Brain microvascular endothelial cell (primary cell): ENCODE measurements around the gene ZCCHC10.

ENCODE experiments used
- DNase-seq: peaks from one replicate; pipeline ENCODE4 v3.0.0-alpha.2; 2020
- H3K27ac ChIP-seq: fragments of 250-450 bp; sonication (Bioruptor Pico); 2 replicates; pipeline ENCODE4 v1.5.1; 2020; ENCODE audit warnings: mild to moderate bottlenecking, moderate library complexity
- H3K27me3 ChIP-seq: fragments of 250-450 bp; sonication (Bioruptor Pico); replicated peaks from 2 replicates; pipeline ENCODE4 v1.5.1; 2020; ENCODE audit warnings: mild to moderate bottlenecking
- H3K36me3 ChIP-seq: fragments of 250-450 bp; sonication (Bioruptor Pico); replicated peaks from 2 replicates; pipeline ENCODE4 v1.5.1; 2020; ENCODE audit warnings: mild to moderate bottlenecking
- H3K4me3 ChIP-seq: 2 replicates; pipeline ENCODE4 v1.5.1; 2011; ENCODE audit warnings: low read depth, mild to moderate bottlenecking, control low read depth, low read length, moderate library complexity
- in situ Hi-C: cut with HindIII; loops from 2 replicates; pipeline ENCODE4 v1.10.0; 2017; ENCODE audit warnings: low sequenced_read_pairs, low pct_ligation_motif_present
- TF ChIP-seq, protein P1 (sequence below): IDR thresholded peaks from 2 replicates; pipeline ENCODE4 v1.5.1; 2011; ENCODE audit warnings: low read depth, mild to moderate bottlenecking, moderate library complexity, low read length, control low read depth, inconsistent platforms; ENCODE audit errors: missing control alignments

ZCCHC10 gene

GRCh38 chr5:133025804-133026663 lies at the start of gene ZCCHC10:
Gene ZCCHC10 (minus strand): TSS chr5:133026549. CDS start chr5:133026537, 12 bp downstream.
- DNase-seq: peak; percentile 88
- Histone ChIP-seq H3K36me3 (no peaks in the 10 kb centered on the region), H3K27me3 (no peaks in the 10 kb centered on the region), H3K27ac (peak within 1 kb of the TSS; percentile 90), H3K4me3 (peak within 1 kb of the TSS; percentile 95)
- in situ Hi-C loops: no loop called here
- TF ChIP-seq, protein P1, sequence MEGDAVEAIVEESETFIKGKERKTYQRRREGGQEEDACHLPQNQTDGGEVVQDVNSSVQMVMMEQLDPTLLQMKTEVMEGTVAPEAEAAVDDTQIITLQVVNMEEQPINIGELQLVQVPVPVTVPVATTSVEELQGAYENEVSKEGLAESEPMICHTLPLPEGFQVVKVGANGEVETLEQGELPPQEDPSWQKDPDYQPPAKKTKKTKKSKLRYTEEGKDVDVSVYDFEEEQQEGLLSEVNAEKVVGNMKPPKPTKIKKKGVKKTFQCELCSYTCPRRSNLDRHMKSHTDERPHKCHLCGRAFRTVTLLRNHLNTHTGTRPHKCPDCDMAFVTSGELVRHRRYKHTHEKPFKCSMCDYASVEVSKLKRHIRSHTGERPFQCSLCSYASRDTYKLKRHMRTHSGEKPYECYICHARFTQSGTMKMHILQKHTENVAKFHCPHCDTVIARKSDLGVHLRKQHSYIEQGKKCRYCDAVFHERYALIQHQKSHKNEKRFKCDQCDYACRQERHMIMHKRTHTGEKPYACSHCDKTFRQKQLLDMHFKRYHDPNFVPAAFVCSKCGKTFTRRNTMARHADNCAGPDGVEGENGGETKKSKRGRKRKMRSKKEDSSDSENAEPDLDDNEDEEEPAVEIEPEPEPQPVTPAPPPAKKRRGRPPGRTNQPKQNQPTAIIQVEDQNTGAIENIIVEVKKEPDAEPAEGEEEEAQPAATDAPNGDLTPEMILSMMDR: no peak

DNA sequence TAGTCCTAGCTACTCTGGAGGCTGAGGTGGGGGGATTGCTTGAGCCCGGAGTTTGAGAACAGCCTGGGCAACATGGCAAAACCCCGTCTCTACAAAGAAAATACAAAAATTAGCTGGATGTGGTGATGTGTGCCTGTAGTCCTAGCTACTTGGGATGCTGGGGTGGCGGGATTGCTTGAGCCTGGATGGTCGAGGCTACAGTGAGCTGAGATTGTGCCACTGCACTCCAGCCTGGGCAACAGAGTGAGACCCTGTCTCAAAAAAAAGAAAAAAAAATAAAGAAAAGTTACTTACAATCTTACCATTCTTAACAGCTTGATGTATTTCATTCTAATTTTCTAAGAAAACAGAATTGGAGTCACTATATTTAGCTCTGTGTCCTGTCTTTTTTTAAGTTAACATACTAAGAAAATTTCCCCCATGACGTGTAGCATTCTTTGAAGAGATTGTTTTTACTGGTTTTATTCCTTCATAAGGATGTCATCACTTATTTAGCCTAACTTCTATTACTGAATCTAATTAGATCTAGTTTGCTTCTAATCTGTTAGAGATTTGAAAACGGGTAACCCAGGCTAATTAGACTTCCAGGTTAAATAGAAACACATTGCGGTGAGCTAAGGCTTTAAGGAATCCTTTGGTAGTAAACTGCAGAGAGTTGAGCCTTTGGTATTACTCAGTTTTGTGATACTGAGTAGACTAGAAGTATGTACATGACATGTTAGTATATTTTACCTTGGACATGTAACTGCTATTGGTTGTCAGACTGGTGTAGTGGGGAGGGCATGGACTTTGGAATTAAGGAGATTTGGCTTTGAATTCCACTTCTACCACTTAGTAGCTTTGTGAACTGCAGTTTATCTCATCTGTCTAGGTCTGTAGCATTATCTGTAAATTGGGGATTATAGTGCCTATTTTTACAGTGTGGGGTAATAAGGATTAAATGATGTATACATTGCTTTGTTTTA lies 49.5 kb upstream of the ZCCHC10 start:
- no peak overlapping the region for H3K4me3 ChIP-seq
- no peak for DNase-seq
- no peaks in the 10 kb centered on the region for H3K27me3 ChIP-seq
- TF ChIP-seq, protein P1: no peak
- in situ Hi-C loops: no loop called here
- peak overlapping the region; percentile 23 for H3K27ac ChIP-seq
- peaks cover 29% of the 10 kb centered on the region for H3K36me3 ChIP-seq

DNA sequence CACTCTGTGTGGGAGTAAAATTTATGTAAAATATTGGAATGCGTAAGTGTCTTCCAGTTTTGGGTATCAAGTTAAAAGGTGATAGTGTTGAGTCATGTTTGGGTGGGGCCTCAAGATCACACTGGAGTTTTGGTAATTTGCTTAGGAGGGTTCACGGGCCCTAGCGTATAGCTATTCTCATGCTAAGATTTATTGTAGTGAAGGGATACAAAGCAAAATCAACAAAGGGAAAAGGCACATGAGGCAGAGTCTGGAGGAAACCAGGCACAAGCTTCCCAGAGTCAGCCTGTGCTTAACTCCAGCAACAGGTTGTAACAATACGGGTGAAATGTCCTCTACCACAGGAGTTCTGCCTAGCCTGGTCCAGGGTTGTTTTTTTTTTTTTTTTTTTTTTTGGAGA lies 45.7 kb upstream of the ZCCHC10 start:
- peaks cover 47% of the 10 kb centered on the region for H3K36me3 ChIP-seq

GRCh38 chr5:133066045-133066444 lies 39.7 kb upstream of the ZCCHC10 start:
- Histone ChIP-seq H3K36me3 (peaks cover 26% of the 10 kb centered on the region), H3K27me3 (no peaks in the 10 kb centered on the region), H3K4me3 (no peak overlapping the region), H3K27ac (no peak overlapping the region)
- TF ChIP-seq, protein P1: no peak
- DNase-seq: no peak
- in situ Hi-C loops: no loop called here

More for the DNA sequence above, 45.7 kb upstream of the ZCCHC10 start:
- no peak overlapping the region for H3K27ac ChIP-seq
- no peaks in the 10 kb centered on the region for H3K27me3 ChIP-seq
- no peak for DNase-seq
- H3K4me3 ChIP-seq: no peak overlapping the region
- TF ChIP-seq, protein P1: no peak
- in situ Hi-C loops: no loop called here

GRCh38 chr5:133065471-133065870 lies 39.1 kb upstream of the ZCCHC10 start:
- no peak for DNase-seq
- no peak overlapping the region for H3K4me3 ChIP-seq
- H3K27me3 ChIP-seq: no peaks in the 10 kb centered on the region
- TF ChIP-seq, protein P1: no peak
- no peak overlapping the region for H3K27ac ChIP-seq
- in situ Hi-C loops: no loop called here
- H3K36me3 ChIP-seq: peaks cover 22% of the 10 kb centered on the region
